GM23338 (cell line): ENCODE data around the gene COX5B.

Experiments used
- CREB1 ChIP-seq: fragments of 250-450 bp; sonication (Bioruptor Pico); IDR thresholded peaks from 2 replicates; pipeline ENCODE4 v1.5.0; 2020; ENCODE audit warnings: low read depth, mild to moderate bottlenecking, moderate library complexity
- CTCF ChIP-seq, 2 experiments: fragments of 200-600 bp in 1 of 2; sonication (generic) in 1 of 2; conservative IDR thresholded peaks; 2 replicates each; pipeline versions ENCODE4 v1.5.1 to v1.6.1; 2016 to 2017; ENCODE audit warnings: antibody characterized with exemption in 2 of 2, low read depth in 2 of 2, mild to moderate bottlenecking in 2 of 2, moderate library complexity in 1 of 2

GRCh38 chr2:97676620-97677019 is 30.8 kb downstream of the COX5B start:
- TF ChIP-seq CTCF (conservative IDR thresholded peaks at IDR 0.05; ENCODE audit: low read depth in 2 of 2): no peak
- no peak for TF ChIP-seq CREB1 (CRISPR knock-in tag)
